Heart left ventricle (tissue), 16 donors: Measurements from ENCODE around the gene COL6A2. TPM values are rescaled to one million over a fixed set of nuclear protein-coding genes. Genes with fewer than 3 reads are reported as not detected.

Source experiments
- ATAC-seq, 4 donors: fragments of 200-7000 bp; cut with Tn5 transposase; one replicate each; pipeline ENCODE4 v1.9.1; 2020 to 2022; ENCODE audit warnings: moderate library complexity in 4 of 4, mild to moderate bottlenecking in 3 of 4, moderate number of reproducible peaks in 1 of 4
- DNase-seq, 5 donors: peaks; one replicate each; pipeline ENCODE4 v3.0.0-alpha.2; 2020
- H3K27ac ChIP-seq, 12 donors: fragments of 200-600 bp; sonication (generic) in 4 of 12; one replicate each; pipeline versions ENCODE4 v1.5.0 to v1.8.0; 2016 to 2022; ENCODE audit warnings: mild to moderate bottlenecking in 2 of 12
- H3K27me3 ChIP-seq, 9 donors: fragments of 200-600 bp; sonication (generic) in 2 of 9; one replicate each; pipeline versions ENCODE4 v1.5.1 to v1.8.0; 2016 to 2022; ENCODE audit warnings: mild to moderate bottlenecking in 3 of 9
- H3K36me3 ChIP-seq, 9 donors: fragments of 200-600 bp; sonication (generic) in 2 of 9; one replicate each; pipeline versions ENCODE4 v1.5.0 to v1.8.0; 2018 to 2022; ENCODE audit warnings: mild to moderate bottlenecking in 2 of 9
- H3K4me1 ChIP-seq, 12 donors: fragments of 200-600 bp; sonication (generic) in 4 of 12; one replicate each; pipeline versions ENCODE4 v1.5.0 to v1.8.0; 2016 to 2022; ENCODE audit warnings: mild to moderate bottlenecking in 3 of 12
- H3K4me3 ChIP-seq, 12 donors: fragments of 200-600 bp; sonication (generic) in 4 of 12; one replicate each; pipeline versions ENCODE4 v1.5.0 to v1.8.0; 2017 to 2022; ENCODE audit warnings: mild to moderate bottlenecking in 9 of 12, moderate library complexity in 4 of 12
- H3K9me3 ChIP-seq, 12 donors: fragments of 200-600 bp; sonication (generic) in 4 of 12; one replicate each; pipeline versions ENCODE4 v1.5.0 to v1.8.0; 2016 to 2022; ENCODE audit warnings: mild to moderate bottlenecking in 1 of 12
- POLR2A ChIP-seq, 2 donors: fragments of 450-650 bp; IDR thresholded peaks; one replicate each; pipeline ENCODE4 v1.6.1; 2017; ENCODE audit warnings: antibody characterized with exemption in 2 of 2, mild to moderate bottlenecking in 2 of 2, moderate library complexity in 2 of 2
- WGBS, 4 donors: extraction: QIAGEN DNeasy Blood & Tissue Kit in 2 of 4; methylation state at CpG; one replicate each; pipeline versions ENCODE4 v1.1.5 to v1.1.7; 2013 to 2018; 5-methylcytosine and 5-hydroxymethylcytosine counted together
- intact Hi-C, 10 donors: fragments of 100-400 bp; cut with DNase I; formaldehyde crosslinking; loops; one replicate each; pipeline versions ENCODE4 v1.11.1 to v1.14.2; 2022
- polyA plus RNA-seq, 2 donors: library from polyadenylated mRNA; stranded (reverse); fragments of 200-250 nt; gene quantifications; one replicate each; pipeline ENCODE4 v1.2.3, GENCODE V29; 2013
- total RNA-seq, 9 donors: library from RNA; depleted of rRNA in 2 of 9; stranded (reverse); fragments of >200 nt in 2 of 9; fragmentation: NEBNext Ultra II Directional in 3 of 9; extraction: Animal tissue kit (Norgen Biotek cat#: 25700) in 3 of 9; gene quantifications; one replicate each; pipeline versions ENCODE4 v1.1.0 to v1.2.4, GENCODE V29; 2016 to 2023
- TF ChIP-seq, protein P1 (sequence below), 12 donors: fragments of 200-600 bp; sonication (generic) in 4 of 12; IDR thresholded peaks; one replicate each; pipeline versions ENCODE4 v1.5.0 to v1.8.0; 2018 to 2022; ENCODE audit warnings: antibody characterized with exemption in 12 of 12, mild to moderate bottlenecking in 5 of 12
- donor health status: ischemic (EF 13 %, LVEDD 7.1; RV severe dilation, severe dysfunction).
- donor health status: healthy with polysubstance abuse.
- donor health status: DM: no; HTN: yes; CAD: no.
- donor health status: DM: no; HTN: no; CAD: no.
- donor health status: ischemic (EF 25% LVEDD 6.9; RV normal size, moderate dysfunction).
- donor health status: ischemic (EF 25% LVEDD 5.7; RV mildly dilated, moderate dysfunction).
- donor health status: healthy.
- donor health status: DM: yes; HTN: yes; CAD: no.
- donor health status: ischemic (EF 35%, LVEDD 5.7; RV mildly dilated, moderate dysfunction).
- donor health status: nonischemic (EF 11% LVEDD 7.7; RV severe dilation, severe dysfunction).
- donor health status: DM: yes; HTN: yes; CAD: no.
- donor health status: PGD.
- donor health status: ischemic (EF 29% LVEDD 5.4; RV normal size, mild dysfunction).
- donor health status: nonischemic (EF 23%, LVEDD 6.1; RV moderate dilation, normal function).

The COL6A2 gene
- total and polyA plus RNA-seq, 11 donors = 118 to 484 (median 158) TPM

DNA sequence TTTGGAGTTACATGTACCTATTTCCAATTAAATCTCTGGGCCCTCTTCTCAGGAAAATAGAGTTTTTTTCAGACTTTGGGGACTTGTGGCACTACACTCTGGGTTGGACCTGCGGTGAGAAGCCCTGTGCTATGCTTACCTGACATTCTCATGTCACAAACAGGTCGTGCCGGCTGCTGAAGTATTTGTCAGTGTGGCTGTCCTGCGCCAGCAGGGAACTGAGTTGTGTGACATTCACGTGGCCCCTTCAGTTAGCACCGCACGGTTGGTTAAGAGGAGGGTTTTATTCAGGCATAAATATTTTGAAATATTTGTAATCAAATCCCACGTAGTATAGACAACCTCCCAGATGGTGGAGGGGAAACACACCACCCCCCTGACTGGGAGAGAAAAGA, 6.3 kb upstream of the COL6A2 start:
- Histone ChIP-seq H3K4me1 (peaks cover 0 to 22% (median 5%) of the 10 kb centered on the region in 12 donors), H3K4me3 (peak overlapping the region in 3 of 12 donors; percentile 6 to 17 (median 11)), H3K27me3 (no peaks in the 10 kb centered on the region), H3K36me3 (no peaks in the 10 kb centered on the region), H3K27ac (peak overlapping the region; percentile 41 to 99 (median 76)), H3K9me3 (peaks cover 0 to 22% (median 9%) of the 10 kb centered on the region in 12 donors)
- ATAC-seq (no peak), DNase-seq (peak in 1 of 5 donors; percentile 20)
- no peak for TF ChIP-seq POLR2A (IDR thresholded peaks at IDR 0.05)
- WGBS, 4 donors = 85 to 88% (median 86%) methylated on average over 8 of the region's 8 CpGs
- intact Hi-C loops = loop anchor here in 1 of 10 donors (10.0 kb wide), 1 partner anchor 67 kb away; no protein-coding TSS in a partner anchor

DNA sequence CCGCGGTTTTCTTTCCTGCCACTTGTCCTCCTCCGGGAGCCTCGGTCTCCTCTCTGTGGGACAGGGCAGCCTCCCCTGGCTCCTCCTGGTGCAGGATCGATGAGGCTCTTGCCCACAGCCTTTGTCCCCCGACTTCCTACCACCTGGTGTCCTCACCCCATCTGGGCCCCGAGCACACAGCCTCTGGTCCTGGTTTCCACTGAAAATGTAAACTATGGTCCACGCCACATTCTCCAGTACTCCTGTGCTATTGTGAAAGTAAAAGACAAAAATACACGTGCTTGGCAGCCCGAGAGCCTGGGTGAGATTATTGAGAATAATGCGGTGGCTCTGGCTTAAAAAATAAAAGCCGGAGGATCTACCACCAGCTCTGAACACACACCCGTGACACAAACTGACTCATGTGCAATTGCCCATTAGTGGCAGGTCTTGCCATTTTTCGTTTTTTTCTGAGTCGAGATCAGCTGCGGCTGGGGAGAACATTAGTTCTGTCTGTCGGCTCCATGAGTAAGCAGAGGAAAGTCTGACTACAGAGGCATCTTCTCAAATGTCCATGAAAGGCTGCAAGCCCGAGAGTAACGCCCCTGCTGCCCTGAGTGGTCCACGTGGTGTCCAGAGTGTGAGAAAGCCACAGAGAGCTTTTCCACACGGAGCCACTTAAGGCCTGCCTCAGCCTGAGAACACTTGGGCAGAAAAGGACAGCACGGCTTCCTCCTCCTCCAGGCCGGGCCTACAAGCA, 5.7 kb upstream of the COL6A2 start:
- TF ChIP-seq, protein P1, sequence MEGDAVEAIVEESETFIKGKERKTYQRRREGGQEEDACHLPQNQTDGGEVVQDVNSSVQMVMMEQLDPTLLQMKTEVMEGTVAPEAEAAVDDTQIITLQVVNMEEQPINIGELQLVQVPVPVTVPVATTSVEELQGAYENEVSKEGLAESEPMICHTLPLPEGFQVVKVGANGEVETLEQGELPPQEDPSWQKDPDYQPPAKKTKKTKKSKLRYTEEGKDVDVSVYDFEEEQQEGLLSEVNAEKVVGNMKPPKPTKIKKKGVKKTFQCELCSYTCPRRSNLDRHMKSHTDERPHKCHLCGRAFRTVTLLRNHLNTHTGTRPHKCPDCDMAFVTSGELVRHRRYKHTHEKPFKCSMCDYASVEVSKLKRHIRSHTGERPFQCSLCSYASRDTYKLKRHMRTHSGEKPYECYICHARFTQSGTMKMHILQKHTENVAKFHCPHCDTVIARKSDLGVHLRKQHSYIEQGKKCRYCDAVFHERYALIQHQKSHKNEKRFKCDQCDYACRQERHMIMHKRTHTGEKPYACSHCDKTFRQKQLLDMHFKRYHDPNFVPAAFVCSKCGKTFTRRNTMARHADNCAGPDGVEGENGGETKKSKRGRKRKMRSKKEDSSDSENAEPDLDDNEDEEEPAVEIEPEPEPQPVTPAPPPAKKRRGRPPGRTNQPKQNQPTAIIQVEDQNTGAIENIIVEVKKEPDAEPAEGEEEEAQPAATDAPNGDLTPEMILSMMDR (IDR thresholded peaks at IDR 0.05) = no peak
- TF ChIP-seq POLR2A (IDR thresholded peaks at IDR 0.05) = peak in 1 of 2 donors; percentile 36
- Histone ChIP-seq H3K36me3 (no peaks in the 10 kb centered on the region), H3K9me3 (peaks cover 0 to 19% (median 5%) of the 10 kb centered on the region in 12 donors), H3K27ac (peak overlapping the region; percentile 41 to 99 (median 76)), H3K4me3 (peak overlapping the region in 3 of 12 donors; percentile 6 to 17 (median 11)), H3K4me1 (peaks cover 0 to 24% (median 5%) of the 10 kb centered on the region in 12 donors), H3K27me3 (no peaks in the 10 kb centered on the region)
- DNase-seq (peak; percentile 63 to 80 (median 72)), ATAC-seq (peak; percentile 53 to 89 (median 83))
- 70 to 76% (median 73%) methylated on average over 23 of the region's 23 CpGs for WGBS, 4 donors
- intact Hi-C loops = loop anchor here in 1 of 10 donors (10.0 kb wide), 1 partner anchor 67 kb away; no protein-coding TSS in a partner anchor

DNA sequence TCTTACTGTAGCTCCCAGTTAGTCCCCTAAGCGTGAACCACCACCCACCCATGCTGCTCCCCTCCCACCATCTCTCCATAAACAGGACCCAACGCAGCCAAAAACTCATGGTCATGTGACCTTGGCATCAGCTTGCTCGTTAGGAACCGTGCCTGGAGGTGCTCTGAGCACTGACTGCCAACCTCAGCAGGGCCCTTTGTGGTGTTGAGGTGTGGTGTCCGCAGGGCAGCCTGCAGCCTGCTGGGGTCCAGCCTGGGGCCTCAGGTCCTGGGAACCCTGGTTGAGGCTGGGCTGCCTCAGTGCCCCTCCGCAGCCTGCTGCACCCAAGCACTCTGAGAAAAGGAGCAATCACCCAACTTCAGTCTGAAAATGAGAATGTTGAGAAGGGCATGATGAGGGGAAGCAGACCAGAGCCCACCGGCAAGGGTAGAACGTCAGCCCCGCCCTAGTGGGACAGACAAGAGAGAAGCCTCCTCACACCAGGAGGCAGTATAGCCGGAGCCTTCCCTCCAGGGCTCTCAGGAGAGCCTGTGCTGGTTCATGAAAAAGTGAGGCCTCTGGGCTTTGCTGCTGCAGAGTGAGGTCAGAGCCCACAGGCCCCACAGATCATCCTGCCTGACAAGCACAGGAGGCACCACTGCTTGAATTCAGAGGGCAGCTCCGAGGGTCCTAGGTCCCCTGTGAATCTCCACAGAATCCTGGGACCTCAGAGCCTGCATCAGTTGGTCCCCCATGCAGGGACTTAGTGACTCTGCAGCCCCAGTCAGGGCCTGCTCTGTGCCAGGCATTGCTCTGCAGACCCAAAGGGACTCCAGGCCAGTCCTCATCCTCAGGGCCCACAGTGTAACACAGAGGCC, 4.9 kb upstream of the COL6A2 start:
- 75 to 79% (median 77%) methylated on average over 9 to 11 of the region's 11 CpGs for WGBS, 4 donors
- TF ChIP-seq POLR2A (IDR thresholded peaks at IDR 0.05) = no peak
- TF ChIP-seq, protein P1 (IDR thresholded peaks at IDR 0.05) = no peak
- intact Hi-C loops = loop anchor here in 1 of 10 donors (10.0 kb wide), 1 partner anchor 68 kb away; no protein-coding TSS in a partner anchor
- Histone ChIP-seq H3K9me3 (peaks cover 0 to 11% (median 3%) of the 10 kb centered on the region in 12 donors), H3K4me1 (peaks cover 0 to 27% (median 6%) of the 10 kb centered on the region in 12 donors), H3K36me3 (no peaks in the 10 kb centered on the region), H3K27ac (peak overlapping the region in 11 of 12 donors; percentile 41 to 99 (median 77)), H3K4me3 (no peak overlapping the region), H3K27me3 (peaks cover 0 to 7% (median 0%) of the 10 kb centered on the region in 9 donors)
- peak in 1 of 5 donors; percentile 35 for DNase-seq
- ATAC-seq = no peak

DNA sequence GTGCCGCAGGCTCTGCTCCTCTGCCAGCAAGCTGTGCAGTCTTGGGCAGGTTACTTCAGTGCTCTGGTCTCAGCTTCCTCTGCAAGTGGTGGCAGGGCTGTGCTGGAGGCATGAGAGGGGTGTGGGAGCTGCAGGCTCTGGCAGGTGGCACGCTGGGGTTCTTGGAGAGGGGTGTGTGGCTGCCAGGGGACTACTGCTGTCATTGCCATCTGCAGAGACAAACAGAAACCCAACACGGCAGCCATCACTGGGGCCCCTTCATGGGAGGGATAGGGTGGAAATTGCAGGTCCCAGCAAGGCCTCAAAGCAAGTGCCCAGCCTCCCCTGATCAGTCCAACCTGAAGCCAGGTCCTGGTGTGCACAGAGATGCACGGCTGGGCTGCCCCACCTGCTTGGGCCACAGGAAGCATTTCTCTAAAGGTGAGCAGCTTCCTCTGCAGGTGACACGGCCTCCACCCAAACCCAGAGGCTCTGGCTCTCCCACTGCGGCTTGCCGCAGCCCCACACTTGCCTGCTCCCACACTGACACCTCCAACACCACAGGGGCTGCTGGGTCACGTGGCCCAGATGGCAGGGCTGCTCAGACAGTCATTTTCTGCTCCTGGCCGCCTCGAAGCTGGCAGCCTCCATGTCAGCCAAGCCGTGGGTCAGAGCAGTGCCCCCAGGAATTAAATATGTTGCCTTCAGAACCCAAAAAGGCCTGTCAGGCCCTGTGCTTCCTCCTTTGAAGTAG, 4.1 kb upstream of the COL6A2 start:
- WGBS, 4 donors = 88 to 96% (median 91%) methylated on average over 11 of the region's 11 CpGs
- TF ChIP-seq, protein P1 (IDR thresholded peaks at IDR 0.05) = no peak
- no peak for TF ChIP-seq POLR2A (IDR thresholded peaks at IDR 0.05)
- no peak overlapping the region for H3K4me3 ChIP-seq
- H3K27me3 ChIP-seq = peaks cover 0 to 15% (median 0%) of the 10 kb centered on the region in 9 donors
- H3K9me3 ChIP-seq = peaks cover 0 to 3% (median 0%) of the 10 kb centered on the region in 12 donors
- peak overlapping the region in 3 of 12 donors; percentile 77 to 99 (median 78) for H3K27ac ChIP-seq
- ATAC-seq (no peak), DNase-seq (peak in 1 of 5 donors; percentile 15)
- H3K4me1 ChIP-seq = peaks cover 0 to 28% (median 10%) of the 10 kb centered on the region in 12 donors
- H3K36me3 ChIP-seq = no peaks in the 10 kb centered on the region
- intact Hi-C loops = loop anchor here in 1 of 10 donors (10.0 kb wide), 1 partner anchor 69 kb away; no protein-coding TSS in a partner anchor
